Activated CD4-positive, alpha-beta T cell treated with anti-CD3 and anti-CD28 coated beads, Interleukin-2, Interleukin-4, amounts not matched to agents 100 ng/mL and 50 ng/mL, durations not matched to agents 16 hours and 8 hours (primary cell): Measurements from ENCODE around the gene OPCML.

Experiments used
- DNase-seq: peaks from one replicate; pipeline ENCODE4 v3.0.0-alpha.2; 2020; ENCODE audit warnings: low spot score

Gene OPCML

GRCh38 chr11:132472411-132473172 lies 1059.7 kb downstream of the OPCML start:
- no peak for DNase-seq

DNA sequence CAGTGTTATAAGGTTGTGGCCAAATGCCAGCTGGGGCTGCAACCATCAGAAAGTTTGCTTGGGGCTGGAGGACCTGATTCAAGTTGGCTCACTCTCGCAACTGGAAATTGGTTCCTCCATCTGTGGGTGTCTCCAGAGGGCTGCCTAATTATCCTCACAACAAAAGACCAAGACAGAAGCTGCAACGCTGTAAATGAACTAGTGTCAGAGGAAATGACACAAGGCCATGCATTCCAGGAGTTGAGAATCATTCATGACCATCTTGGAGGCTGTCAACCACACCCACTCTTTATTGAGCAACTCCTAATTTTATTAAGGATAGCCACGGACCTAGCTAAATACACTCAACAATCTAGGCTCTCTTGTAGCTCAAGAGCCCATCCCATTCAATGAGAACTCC lies 1060.8 kb downstream of the OPCML start:
- DNase-seq: no peak

DNA sequence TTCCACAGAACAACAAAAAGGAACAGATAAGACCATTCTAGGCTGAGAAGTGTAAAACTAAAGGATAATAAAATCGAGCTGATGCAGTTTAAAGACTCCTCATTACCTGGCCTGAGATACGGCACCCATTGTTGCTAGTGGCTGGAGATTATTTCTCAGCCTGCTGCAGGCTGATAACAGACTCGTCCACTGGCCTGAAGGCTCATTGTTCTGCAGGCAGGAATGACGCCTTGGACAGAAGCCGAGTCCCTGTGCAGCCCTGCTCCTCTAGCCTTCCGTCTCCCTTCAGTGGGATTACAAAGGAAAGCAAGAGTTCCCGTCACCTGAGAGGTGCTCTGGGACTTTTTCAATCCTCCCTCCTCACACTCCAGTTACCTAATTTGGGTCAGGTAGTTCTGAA lies 1065.3 kb downstream of the OPCML start:
- DNase-seq: no peak

- DNase-seq: no peak
Observed at GRCh38 chr11:132464939-132465338, 1067.4 kb downstream of the OPCML start.

DNA sequence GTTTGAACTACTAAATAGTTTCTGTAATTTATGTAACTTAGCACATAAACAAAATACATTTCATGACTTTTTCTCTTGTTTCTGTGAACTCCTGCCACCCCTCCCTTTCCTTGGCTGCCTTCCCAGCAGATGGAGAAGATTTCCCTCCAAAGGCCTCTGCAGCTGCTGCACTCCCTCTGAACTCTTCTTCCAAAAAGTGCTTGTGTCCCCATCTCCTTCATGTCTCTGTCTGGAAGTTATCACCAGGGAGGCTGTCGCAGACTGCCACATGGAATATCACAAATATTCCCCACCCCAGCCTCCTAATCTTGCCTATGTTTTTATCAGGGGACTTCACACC lies 1068.3 kb downstream of the OPCML start:
- DNase-seq: no peak

GRCh38 chr11:132463295-132464002 lies 1068.9 kb downstream of the OPCML start:
- no peak for DNase-seq

GRCh38 chr11:132459736-132460135 lies 1072.6 kb downstream of the OPCML start:
- no peak for DNase-seq

DNA sequence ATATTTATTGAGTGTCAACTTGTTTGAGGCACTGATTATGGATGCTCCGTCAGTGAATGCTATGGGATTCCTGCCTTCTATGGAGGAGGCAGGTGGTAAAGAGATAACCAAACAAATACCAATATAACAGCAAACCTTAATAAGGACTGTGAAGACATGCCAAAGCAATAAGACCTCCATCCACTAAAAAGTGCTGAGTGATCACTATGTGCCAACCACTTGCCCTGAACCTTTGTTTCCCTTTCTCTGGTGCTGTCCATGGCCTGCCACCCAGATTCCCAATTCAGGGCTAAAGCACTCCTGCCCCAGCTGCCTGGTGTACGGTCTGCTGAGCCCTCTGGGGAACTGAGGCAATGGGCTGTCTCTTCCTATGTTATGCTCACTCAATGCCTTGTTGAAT lies 1074.9 kb downstream of the OPCML start:
- DNase-seq: no peak

GRCh38 chr11:132456751-132457328 lies 1075.5 kb downstream of the OPCML start:
- no peak for DNase-seq

GRCh38 chr11:132455044-132455443 lies 1077.3 kb downstream of the OPCML start:
- DNase-seq: no peak

GRCh38 chr11:132453406-132453805 lies 1078.9 kb downstream of the OPCML start:
- DNase-seq: no peak

- no peak for DNase-seq
Observed at GRCh38 chr11:132452616-132453015, 1079.7 kb downstream of the OPCML start.

- no peak for DNase-seq
Observed at GRCh38 chr11:132451942-132452601, 1080.2 kb downstream of the OPCML start.

GRCh38 chr11:132450631-132451030 lies 1081.7 kb downstream of the OPCML start:
- no peak for DNase-seq

GRCh38 chr11:132448334-132448995 lies 1083.8 kb downstream of the OPCML start:
- DNase-seq: no peak

DNA sequence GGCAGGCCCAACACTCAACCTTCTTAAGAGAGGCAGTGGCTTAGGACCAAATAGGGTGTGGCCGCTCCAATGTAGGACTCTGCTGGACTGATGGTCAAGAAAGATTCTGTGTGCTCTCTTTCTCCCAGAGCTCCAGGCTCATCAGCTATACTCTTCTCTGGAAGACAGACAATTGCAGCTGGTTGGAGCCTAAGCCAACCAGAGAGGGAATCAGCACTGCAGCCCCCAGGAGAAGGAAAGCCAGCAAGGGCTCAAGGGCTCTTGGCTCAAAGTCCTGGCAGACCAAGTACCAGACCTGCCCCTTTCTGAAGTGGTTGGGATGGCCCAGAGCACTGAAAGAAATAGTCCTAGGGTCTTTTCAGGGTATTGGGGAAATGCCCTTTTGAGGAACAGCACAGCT lies 1084.5 kb downstream of the OPCML start:
- no peak for DNase-seq

DNA sequence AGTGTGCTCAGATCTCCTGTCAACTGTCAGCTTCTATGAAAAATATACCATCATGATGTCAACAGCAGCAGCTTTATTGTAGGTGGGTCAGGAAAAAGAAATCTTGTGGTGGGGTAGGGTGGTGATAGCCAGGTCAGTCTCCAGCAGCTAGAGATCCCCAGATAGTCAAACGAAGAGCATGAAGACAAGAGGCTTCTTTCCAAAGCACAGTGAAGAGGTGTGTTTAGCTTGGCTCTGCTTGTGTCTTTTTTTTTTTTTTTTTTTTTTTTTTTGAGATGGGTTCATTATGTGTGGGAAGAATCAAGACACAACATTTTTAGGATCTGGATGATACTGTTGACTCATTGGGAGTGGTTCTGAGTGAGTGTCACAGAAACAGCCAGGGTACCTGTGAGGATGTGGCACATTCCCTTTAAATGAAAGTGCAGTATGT lies 1086.4 kb downstream of the OPCML start:
- DNase-seq: no peak

GRCh38 chr11:132444911-132445310 lies 1087.4 kb downstream of the OPCML start:
- no peak for DNase-seq

GRCh38 chr11:132439711-132440255 lies 1092.5 kb downstream of the OPCML start:
- DNase-seq: no peak

GRCh38 chr11:132438418-132438817 lies 1093.9 kb downstream of the OPCML start:
- DNase-seq: no peak

DNA sequence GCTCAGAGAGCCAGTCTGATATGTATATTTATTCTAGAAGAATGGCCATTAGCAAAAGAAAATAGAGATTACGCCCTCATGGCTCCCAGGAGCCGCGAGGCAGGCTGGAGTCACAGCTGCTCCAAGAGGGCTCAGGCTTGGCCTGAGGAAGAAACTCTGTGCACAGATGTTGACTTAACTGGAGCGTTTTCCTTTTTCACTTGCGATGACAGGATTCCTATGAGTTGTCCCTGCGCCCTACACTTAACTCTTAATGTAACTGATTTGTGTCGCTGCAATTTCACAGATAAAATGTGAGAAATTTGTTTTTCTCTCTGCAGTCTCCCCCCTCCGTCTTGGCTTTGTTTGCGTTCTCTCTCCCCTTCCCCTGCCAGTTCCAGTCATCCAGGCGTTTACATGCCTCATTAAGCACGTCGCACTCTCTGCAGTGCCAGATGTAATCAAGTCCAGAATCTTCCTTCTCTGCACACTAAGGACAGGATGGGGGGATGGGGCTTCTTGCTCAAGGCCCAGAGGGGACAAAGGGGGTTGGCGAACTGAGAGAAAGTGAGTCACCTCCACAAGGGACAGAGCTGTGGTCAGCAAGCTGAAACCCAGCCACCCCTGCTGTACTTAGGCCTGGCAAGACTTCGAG lies 1101.8 kb downstream of the OPCML start:
- DNase-seq: no peak
